Esophagus squamous epithelium (tissue), 5 donors: ENCODE measurements around the gene SMARCA4. TPM values are rescaled to one million over a fixed set of nuclear protein-coding genes. Genes with fewer than 3 reads are reported as not detected.

Experiments
- DNase-seq: peaks from one replicate; lab custom pipeline; 2025; lab: John Stamatoyannopoulos, UW
- H3K27ac ChIP-seq, 4 donors: fragments of 200-600 bp; sonication (generic); one replicate each; pipeline ENCODE4 v1.5.1; 2016 to 2019; ENCODE audit warnings: mild to moderate bottlenecking in 1 of 4
- H3K27me3 ChIP-seq, 4 donors: fragments of 200-600 bp; sonication (generic); 1 replicate in 3 of 4; 2 replicates in 1 of 4; pipeline versions ENCODE4 v1.5.1 to v1.6.0; 2017 to 2021; ENCODE audit warnings: antibody characterized with exemption in 1 of 4
- H3K36me3 ChIP-seq, 3 donors: fragments of 200-600 bp; sonication (generic); one replicate each; pipeline ENCODE4 v1.5.1; 2016 to 2019
- H3K4me1 ChIP-seq, 3 donors: fragments of 200-600 bp; sonication (generic); one replicate each; pipeline ENCODE4 v1.5.1; 2017 to 2019
- H3K4me3 ChIP-seq, 4 donors: fragments of 200-600 bp; sonication (generic); 1 replicate in 3 of 4; 2 replicates in 1 of 4; pipeline ENCODE4 v1.5.1; 2016 to 2019; ENCODE audit warnings: mild to moderate bottlenecking in 2 of 4, moderate library complexity in 1 of 4
- H3K9me3 ChIP-seq, 3 donors: fragments of 200-600 bp; sonication (generic); one replicate each; pipeline ENCODE4 v1.5.1; 2016 to 2019
- CTCF ChIP-seq, 6 experiments: fragments of 450-650 bp in 4 of 6; fragments of 200-600 bp in 2 of 6; sonication (generic) in 2 of 6; IDR thresholded peaks; one replicate each; pipeline ENCODE4 v1.5.1; 2016 to 2019; ENCODE audit warnings: antibody characterized with exemption in 6 of 6, mild to moderate bottlenecking in 4 of 6, moderate library complexity in 4 of 6
- POLR2A ChIP-seq, 4 donors: fragments of 450-650 bp; IDR thresholded peaks; one replicate each; pipeline ENCODE4 v1.6.1; 2017; ENCODE audit warnings: antibody characterized with exemption in 4 of 4, mild to moderate bottlenecking in 4 of 4, moderate library complexity in 3 of 4
- WGBS, 2 donors: methylation state at CpG; one replicate each; pipeline ENCODE4 v1.1.5; 2018; 5-methylcytosine and 5-hydroxymethylcytosine counted together
- intact Hi-C: fragments of 100-400 bp; cut with DNase I; formaldehyde crosslinking; loops from one replicate; pipeline ENCODE4 v1.15.0; 2022
- total RNA-seq, 4 donors: library from RNA; depleted of rRNA; stranded (reverse); fragments of >200 nt; gene quantifications; one replicate each; pipeline ENCODE4 v1.1.0, GENCODE V29; 2016
- donor health status: DM: yes; HTN: yes; CAD: no.

SMARCA4 gene
- total RNA-seq, 4 donors from 2014 or later: 62.8 to 142 (median 93.4) TPM

DNA sequence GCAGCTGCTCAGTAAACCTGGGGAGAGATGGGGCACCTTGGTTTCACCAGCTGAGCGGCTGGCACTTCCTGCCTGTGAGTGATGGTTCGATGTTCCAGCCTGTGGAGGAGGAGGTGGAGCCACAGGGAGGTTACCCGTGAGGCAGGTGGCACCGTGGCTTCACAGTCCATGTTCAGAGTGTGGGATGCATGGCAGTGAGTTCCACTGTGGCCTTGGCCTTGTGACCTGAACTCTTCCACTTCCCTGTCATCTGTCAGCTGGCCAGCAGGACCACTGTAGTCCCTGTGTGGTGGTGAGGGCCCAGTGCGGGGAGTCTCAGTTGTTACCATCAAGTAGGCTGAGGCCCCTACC lies 16.9 kb downstream of the SMARCA4 start:
- TF ChIP-seq CTCF (IDR thresholded peaks at IDR 0.05) (no peak), POLR2A (IDR thresholded peaks at IDR 0.05) (no peak)
- DNase-seq: no peak
- H3K27ac ChIP-seq: no peak overlapping the region
- intact Hi-C loops: no loop called here
- H3K4me1 ChIP-seq: peaks cover 16 to 53% (median 27%) of the 10 kb centered on the region in 3 donors
- no peak overlapping the region for H3K4me3 ChIP-seq
- WGBS, 2 donors: 66 to 100% methylated on average over 1 to 2 of the region's 5 CpGs
- peaks cover 0 to 14% (median 0%) of the 10 kb centered on the region in 3 donors for H3K36me3 ChIP-seq
- no peaks in the 10 kb centered on the region for H3K27me3 ChIP-seq
- no peaks in the 10 kb centered on the region for H3K9me3 ChIP-seq

GRCh38 chr19:10979951-10980381 lies 19.1 kb downstream of the SMARCA4 start:
- DNase-seq: no peak
- H3K27me3 ChIP-seq: no peaks in the 10 kb centered on the region
- intact Hi-C loops: no loop called here
- peaks cover 16 to 49% (median 27%) of the 10 kb centered on the region in 3 donors for H3K4me1 ChIP-seq
- H3K36me3 ChIP-seq: peaks cover 0 to 32% (median 5%) of the 10 kb centered on the region in 3 donors
- 77 to 82% methylated on average over 4 to 12 of the region's 15 CpGs for WGBS, 2 donors
- H3K9me3 ChIP-seq: no peaks in the 10 kb centered on the region
- peak overlapping the region in 3 of 4 donors; percentile 4 to 52 (median 5) for H3K27ac ChIP-seq
- peak overlapping the region in 1 of 4 donors; percentile 7 for H3K4me3 ChIP-seq
- TF ChIP-seq CTCF (IDR thresholded peaks at IDR 0.05) (no peak), POLR2A (IDR thresholded peaks at IDR 0.05) (no peak)

DNA sequence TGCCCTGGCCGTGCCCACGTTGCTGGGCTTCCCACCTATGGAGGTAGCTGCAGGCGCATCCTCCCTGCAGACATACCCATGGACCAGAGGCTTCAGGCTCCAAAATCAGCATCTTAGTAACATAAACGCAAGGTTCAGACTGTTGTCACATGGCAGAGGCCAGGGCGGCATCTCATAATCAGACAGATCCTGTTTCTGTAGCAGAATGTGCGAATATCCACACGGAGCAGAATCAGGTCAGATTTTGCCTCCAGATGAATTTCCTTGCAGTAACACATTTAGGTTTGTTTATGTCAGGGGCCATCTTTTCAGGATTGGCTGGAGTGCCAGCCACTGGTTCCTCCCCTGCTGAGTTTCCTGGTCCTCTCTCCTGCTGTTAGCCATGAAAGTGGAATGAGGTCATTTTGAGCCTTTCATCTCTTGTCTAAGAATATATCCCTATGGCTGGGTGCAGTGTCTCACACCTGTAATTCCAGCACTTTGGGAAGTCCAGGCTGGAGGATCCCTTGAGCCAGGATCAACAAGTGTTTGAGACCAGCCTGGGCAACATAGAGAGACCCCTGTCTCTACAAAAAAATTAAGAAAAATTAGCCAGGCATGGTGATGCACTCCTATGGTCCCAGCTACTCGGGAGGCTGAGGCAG lies 20.5 kb downstream of the SMARCA4 start:
- peak overlapping the region in 2 of 4 donors; percentile 20 to 52 for H3K27ac ChIP-seq
- peaks cover 13 to 35% (median 14%) of the 10 kb centered on the region in 3 donors for H3K4me1 ChIP-seq
- intact Hi-C loops: no loop called here
- H3K36me3 ChIP-seq: peaks cover 11 to 46% (median 18%) of the 10 kb centered on the region in 3 donors
- no peaks in the 10 kb centered on the region for H3K9me3 ChIP-seq
- H3K27me3 ChIP-seq: no peaks in the 10 kb centered on the region
- WGBS, 2 donors: 74 to 82% methylated on average over 5 to 8 of the region's 8 CpGs
- DNase-seq: no peak
- H3K4me3 ChIP-seq: no peak overlapping the region
- TF ChIP-seq POLR2A (IDR thresholded peaks at IDR 0.05) (no peak), CTCF (IDR thresholded peaks at IDR 0.05) (no peak)

DNA sequence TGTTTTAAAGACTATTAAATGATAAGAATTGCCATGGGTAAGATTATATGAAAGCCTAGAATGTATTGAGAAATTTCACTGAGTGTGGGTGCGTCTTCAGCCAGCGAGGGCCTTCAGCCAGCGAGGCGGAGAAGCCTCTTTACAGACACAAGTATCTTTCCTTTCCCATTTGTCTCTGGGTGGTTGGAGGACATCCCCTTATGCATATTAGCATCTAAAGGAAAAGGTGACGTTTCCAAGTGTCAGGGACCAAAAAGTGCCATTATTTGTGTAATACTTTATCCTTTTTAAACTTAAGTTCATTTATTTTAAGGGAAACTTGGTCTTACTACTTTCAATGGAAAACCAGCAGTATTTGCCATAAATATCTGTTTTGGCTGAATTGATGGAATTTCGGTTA lies 22.2 kb downstream of the SMARCA4 start:
- DNase-seq: no peak
- intact Hi-C loops: no loop called here
- Histone ChIP-seq H3K27ac (no peak overlapping the region), H3K4me3 (no peak overlapping the region), H3K4me1 (peaks cover 0 to 20% (median 0%) of the 10 kb centered on the region in 3 donors), H3K36me3 (peaks cover 26 to 63% (median 33%) of the 10 kb centered on the region in 3 donors), H3K9me3 (no peaks in the 10 kb centered on the region), H3K27me3 (no peaks in the 10 kb centered on the region)
- 89% methylated on average over 6 of the region's 6 CpGs for WGBS, 2 donors
- no peak for TF ChIP-seq CTCF (IDR thresholded peaks at IDR 0.05)
- no peak for TF ChIP-seq POLR2A (IDR thresholded peaks at IDR 0.05)

DNA sequence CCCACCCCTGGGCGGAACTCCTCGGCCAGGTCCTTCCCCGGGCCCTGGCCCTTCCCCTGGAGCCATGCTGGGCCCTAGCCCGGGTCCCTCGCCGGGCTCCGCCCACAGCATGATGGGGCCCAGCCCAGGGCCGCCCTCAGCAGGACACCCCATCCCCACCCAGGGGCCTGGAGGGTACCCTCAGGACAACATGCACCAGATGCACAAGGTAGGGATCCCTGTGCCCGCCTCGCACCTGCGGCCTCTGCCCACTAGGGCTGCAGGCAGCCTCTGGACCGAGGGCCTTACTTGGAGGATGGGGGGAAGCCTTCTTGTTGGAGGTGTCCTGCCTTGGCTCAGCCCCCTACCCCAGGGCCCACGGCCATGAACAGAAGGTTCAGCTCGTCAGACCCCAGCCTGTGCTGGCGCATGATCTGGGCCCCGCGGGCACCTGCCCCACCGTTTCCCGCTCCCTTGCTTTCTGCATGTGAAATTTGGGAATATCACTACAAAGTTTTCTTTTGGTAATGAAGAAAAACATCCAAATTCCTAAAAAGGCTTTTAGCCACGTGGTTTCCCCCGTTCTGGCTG lies 23.4 kb downstream of the SMARCA4 start:
- Histone ChIP-seq H3K9me3 (no peaks in the 10 kb centered on the region), H3K27ac (no peak overlapping the region), H3K4me3 (no peak overlapping the region), H3K36me3 (peaks cover 34 to 75% (median 37%) of the 10 kb centered on the region in 3 donors), H3K4me1 (peaks cover 0 to 20% (median 0%) of the 10 kb centered on the region in 3 donors), H3K27me3 (no peaks in the 10 kb centered on the region)
- 89 to 91% methylated on average over 5 to 13 of the region's 21 CpGs for WGBS, 2 donors
- intact Hi-C loops: no loop called here
- DNase-seq: no peak
- TF ChIP-seq POLR2A (IDR thresholded peaks at IDR 0.05): no peak
- no peak for TF ChIP-seq CTCF (IDR thresholded peaks at IDR 0.05)
